ENCODE measurements around the gene TIGD7.
A peak's percentile ranks its signal among the peaks of the same experiment; 100 is the strongest.
"Not testable (repeated sequence)": the region's sequence is repeated elsewhere in the genome, so short reads cannot be mapped to it uniquely, and the experiment has no call there.

The TIGD7 gene

GRCh38 chr16:3282103-3282729 lies 23.0 kb downstream of the TIGD7 start:
- DNase-seq: peak; percentile 27

- no peak for DNase-seq
Measured at GRCh38 chr16:3281222-3281820, 23.9 kb downstream of the TIGD7 start.

GRCh38 chr16:3276679-3277078 lies 28.6 kb downstream of the TIGD7 start:
- DNase-seq: no peak

- DNase-seq: no peak
Measured at GRCh38 chr16:3274947-3275346, 30.3 kb downstream of the TIGD7 start.

DNA sequence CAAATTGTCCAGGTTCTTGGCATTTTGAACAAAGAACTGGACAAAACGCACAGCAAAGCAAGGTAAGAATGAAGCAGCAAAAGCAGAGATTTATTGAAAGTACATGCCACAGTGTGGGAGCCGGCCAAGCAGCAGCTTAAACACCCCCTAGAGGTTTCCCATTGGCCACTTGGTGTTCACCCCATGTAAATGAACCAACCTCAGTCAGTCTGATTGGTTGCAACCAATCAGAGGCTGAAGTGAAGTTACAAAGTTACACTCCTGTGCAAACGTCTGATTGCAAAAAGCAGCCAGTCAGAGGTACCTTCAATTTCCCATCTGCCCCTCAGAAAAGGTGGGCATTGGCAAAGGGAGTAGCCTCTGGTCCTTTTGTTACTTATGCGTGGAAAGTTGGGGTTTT lies 30.7 kb downstream of the TIGD7 start:
- DNase-seq: no peak

GRCh38 chr16:3271281-3271680 lies 33.9 kb downstream of the TIGD7 start:
- DNase-seq: not testable (repeated sequence)

- not testable (repeated sequence) for DNase-seq
Measured at GRCh38 chr16:3270718-3271117, 34.5 kb downstream of the TIGD7 start.

DNA sequence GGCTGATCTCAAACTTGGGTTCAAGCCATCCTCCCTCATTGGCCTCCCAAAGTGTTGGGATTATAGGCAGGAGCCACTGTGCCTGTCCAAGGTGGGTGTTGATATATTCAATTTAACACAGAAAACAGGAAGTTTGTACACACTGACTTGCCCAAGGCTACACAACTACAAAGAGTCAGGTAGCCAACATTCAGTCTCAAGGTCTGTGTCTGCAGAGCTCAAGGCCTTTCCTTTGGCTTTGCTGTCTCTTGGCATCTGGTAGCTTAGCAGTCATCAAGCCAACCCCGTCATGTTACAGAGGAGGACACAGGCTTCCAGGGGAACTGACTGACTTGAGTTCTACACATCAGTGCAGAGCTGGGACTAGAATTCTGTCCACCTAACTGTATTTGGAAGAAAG lies 36.9 kb downstream of the TIGD7 start:
- DNase-seq: no peak

DNA sequence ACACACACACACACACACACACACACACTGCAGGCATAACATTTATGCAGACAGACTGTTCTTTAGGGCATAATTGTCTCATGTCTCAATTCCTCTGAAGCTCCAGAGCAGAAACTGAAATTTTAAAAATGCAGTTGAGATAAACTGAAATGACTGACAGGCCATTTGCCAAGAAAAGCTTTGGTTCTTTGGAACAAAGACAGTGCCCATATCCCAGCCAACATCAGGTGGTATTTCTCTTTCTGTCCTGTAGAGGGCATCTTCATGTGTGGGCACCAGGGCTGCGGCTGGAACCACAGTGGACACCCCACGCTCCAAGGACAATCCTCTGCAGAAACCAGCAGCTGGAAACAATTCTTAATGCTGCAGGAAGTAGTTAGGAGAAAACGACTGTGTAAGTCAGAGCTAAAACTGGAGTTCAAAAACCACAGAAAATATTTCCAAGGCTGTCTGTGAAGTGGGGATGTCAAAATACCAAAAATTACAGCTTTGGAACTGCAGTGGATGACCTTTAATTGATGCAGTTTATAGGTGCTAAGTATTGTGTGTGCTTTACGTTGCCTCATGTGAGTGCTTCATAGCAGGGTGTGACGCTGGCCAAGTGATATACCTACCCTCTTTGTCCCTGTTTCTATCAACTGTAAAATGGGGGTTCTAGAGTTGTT lies 38.2 kb downstream of the TIGD7 start:
- no peak for DNase-seq

GRCh38 chr16:3264137-3265036 lies 40.8 kb downstream of the TIGD7 start:
- peak; percentile 90 for DNase-seq

GRCh38 chr16:3262517-3262916 lies 42.7 kb downstream of the TIGD7 start:
- DNase-seq: no peak

DNA sequence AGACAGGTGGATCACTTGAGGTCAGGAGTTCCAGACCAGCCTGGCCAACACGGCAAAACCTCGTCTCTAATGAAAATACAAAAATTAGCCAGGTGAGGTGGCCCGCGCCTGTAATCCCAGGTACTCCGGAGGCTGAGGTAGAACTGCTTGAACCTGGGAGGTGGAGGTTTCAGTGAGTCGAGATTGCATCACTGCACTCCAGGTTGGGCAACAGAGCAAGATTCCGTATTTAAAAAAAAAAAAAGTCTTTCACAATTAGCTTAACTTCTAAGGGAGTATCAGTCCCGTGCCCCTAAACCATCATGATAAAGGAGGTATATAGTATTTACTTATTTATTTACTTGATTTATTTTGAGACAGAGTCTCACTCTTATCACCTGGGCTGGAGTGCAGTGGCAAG lies 45.4 kb downstream of the TIGD7 start:
- DNase-seq: no peak

- no peak for DNase-seq
Measured at GRCh38 chr16:3256866-3257465, 48.3 kb downstream of the TIGD7 start.

- DNase-seq: no peak
Measured at GRCh38 chr16:3256146-3256865, 48.9 kb downstream of the TIGD7 start, which contains the start of gene MEFV. Gene MEFV, minus strand, starts transcription at chr16:3256633. Its CDS starts 46 bp downstream, at chr16:3256587.

DNA sequence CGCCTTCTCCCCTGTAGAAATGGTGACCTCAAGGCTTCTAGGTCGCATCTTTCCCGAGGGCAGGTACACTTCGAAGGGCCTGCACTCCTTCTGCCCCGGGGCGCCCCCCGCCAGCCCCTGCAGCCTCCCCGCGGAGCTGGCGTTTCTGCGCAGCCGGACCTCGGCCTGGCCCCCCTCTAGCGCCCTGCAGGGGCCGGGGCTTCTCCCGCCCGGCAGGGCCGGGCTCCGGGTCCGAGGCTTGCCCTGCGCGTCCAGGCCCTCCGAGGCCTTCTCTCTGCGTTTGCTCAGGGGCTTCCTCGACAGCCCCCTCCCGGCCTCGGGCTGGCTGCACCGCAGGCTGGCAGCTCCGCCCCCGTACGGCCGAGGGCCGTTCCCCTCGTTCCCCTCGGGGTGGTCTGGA lies 50.9 kb downstream of the TIGD7 start:
- DNase-seq: no peak

GRCh38 chr16:3252967-3253366 lies 52.3 kb downstream of the TIGD7 start:
- no peak for DNase-seq

- no peak for DNase-seq
Measured at GRCh38 chr16:3249451-3249850, 55.8 kb downstream of the TIGD7 start.

- no peak for DNase-seq
Measured at GRCh38 chr16:3249020-3249419, 56.2 kb downstream of the TIGD7 start.

All from SHP77 treated with DMSO at 0.1 percent for 48 hours (cell line).